Neutrophil (primary cell): ENCODE data around the gene TEX38.
A peak's percentile ranks its signal among the peaks of the same experiment; 100 is the strongest.

Experiments used
- H3K27ac ChIP-seq: fragments of 200-600 bp; sonication (generic); 2 replicates; pipeline ENCODE4 v1.5.1; 2016; ENCODE audit warnings: mild to moderate bottlenecking, moderate library complexity
- H3K27me3 ChIP-seq: fragments of 200-600 bp; sonication (generic); 2 replicates; pipeline ENCODE4 v1.6.0; 2016; ENCODE audit warnings: mild to moderate bottlenecking
- H3K36me3 ChIP-seq: fragments of 200-600 bp; sonication (generic); 2 replicates; pipeline ENCODE4 v1.5.1; 2017
- H3K4me1 ChIP-seq, 2 experiments: fragments of 200-600 bp in 1 of 2; sonication (generic) in 1 of 2; 1 replicate in 1 of 2; 2 replicates in 1 of 2; pipeline versions ENCODE4 v1.5.1 to v1.6.1; 2013 to 2016; ENCODE audit warnings: low read depth in 1 of 2, low read length in 1 of 2, mild to moderate bottlenecking in 1 of 2, moderate library complexity in 1 of 2; ENCODE audit not compliant: control insufficient read depth in 1 of 2, insufficient read depth in 1 of 2
- H3K4me3 ChIP-seq, 2 experiments: fragments of 200-600 bp in 1 of 2; sonication (generic) in 1 of 2; 1 replicate in 1 of 2; 2 replicates in 1 of 2; pipeline ENCODE4 v1.5.1; 2013 to 2016; ENCODE audit warnings: low read depth in 1 of 2, low read length in 1 of 2, mild to moderate bottlenecking in 1 of 2, moderate library complexity in 1 of 2
- H3K9me3 ChIP-seq: fragments of 200-600 bp; sonication (generic); 2 replicates; pipeline ENCODE4 v1.5.1; 2016
- CTCF ChIP-seq: fragments of 200-600 bp; sonication (generic); IDR thresholded peaks from 2 replicates; pipeline ENCODE4 v1.5.1; 2016; ENCODE audit warnings: antibody characterized with exemption

The TEX38 gene

GRCh38 chr1:46667782-46668760 is 3.6 kb upstream of the TEX38 start, which contains the start of gene ATPAF1:
TSS of gene ATPAF1 (minus strand) at chr1:46668364. CDS start at chr1:46668322, 42 bp downstream.
- Histone ChIP-seq H3K4me3 (peak within 1 kb of the TSS; percentile 65 to 70), H3K36me3 (peaks cover 20% of the 10 kb centered on the region), H3K27ac (peak within 1 kb of the TSS; percentile 51), H3K27me3 (no peaks in the 10 kb centered on the region), H3K4me1 (peaks cover 10 to 18% of the 10 kb centered on the region in 2 experiments), H3K9me3 (no peaks in the 10 kb centered on the region)
- TF ChIP-seq CTCF: no peak

- H3K4me3 ChIP-seq: no peak overlapping the region
Measured at GRCh38 chr1:46670134-46670533, 1.5 kb upstream of the TEX38 start.

GRCh38 chr1:46672696-46673095 is 1.0 kb downstream of the TEX38 start:
- H3K27ac ChIP-seq: no peak overlapping the region
- peaks cover 48% of the 10 kb centered on the region for H3K36me3 ChIP-seq

More at GRCh38 chr1:46670134-46670533, 1.5 kb upstream of the TEX38 start:
- peaks cover 24% of the 10 kb centered on the region for H3K36me3 ChIP-seq
- no peak for TF ChIP-seq CTCF
- H3K4me1 ChIP-seq: peaks cover 10 to 18% of the 10 kb centered on the region in 2 experiments
- no peak overlapping the region for H3K27ac ChIP-seq
- H3K9me3 ChIP-seq: no peaks in the 10 kb centered on the region
- H3K27me3 ChIP-seq: no peaks in the 10 kb centered on the region

GRCh38 chr1:46673749-46674182 is 2.1 kb downstream of the TEX38 start:
- Histone ChIP-seq H3K4me3 (no peak overlapping the region), H3K4me1 (no peaks in the 10 kb centered on the region), H3K36me3 (peaks cover 57% of the 10 kb centered on the region), H3K27ac (no peak overlapping the region), H3K27me3 (no peaks in the 10 kb centered on the region), H3K9me3 (no peaks in the 10 kb centered on the region)
- no peak for TF ChIP-seq CTCF

More at GRCh38 chr1:46672696-46673095, 1.0 kb downstream of the TEX38 start:
- Histone ChIP-seq H3K4me1 (peaks cover 3 to 7% of the 10 kb centered on the region in 2 experiments), H3K9me3 (no peaks in the 10 kb centered on the region), H3K4me3 (no peak overlapping the region), H3K27me3 (no peaks in the 10 kb centered on the region)
- no peak for TF ChIP-seq CTCF

- H3K27ac ChIP-seq: no peak overlapping the region
Measured at GRCh38 chr1:46675549-46676314, 4.1 kb downstream of the TEX38 start.

More at GRCh38 chr1:46675549-46676314, 4.1 kb downstream of the TEX38 start:
- Histone ChIP-seq H3K4me1 (no peaks in the 10 kb centered on the region), H3K4me3 (no peak overlapping the region), H3K27me3 (no peaks in the 10 kb centered on the region), H3K36me3 (peaks cover 75% of the 10 kb centered on the region), H3K9me3 (no peaks in the 10 kb centered on the region)
- no peak for TF ChIP-seq CTCF
